Smooth muscle cell of the brain vasculature (primary cell): Measurements from ENCODE around the gene AFAP1.
A peak's percentile ranks its signal among the peaks of the same experiment; 100 is the strongest.

Experiments used
- DNase-seq: peaks from one replicate; pipeline ENCODE4 v3.0.0-alpha.2; 2012; ENCODE audit warnings: low read depth, low spot score

Gene AFAP1

DNA sequence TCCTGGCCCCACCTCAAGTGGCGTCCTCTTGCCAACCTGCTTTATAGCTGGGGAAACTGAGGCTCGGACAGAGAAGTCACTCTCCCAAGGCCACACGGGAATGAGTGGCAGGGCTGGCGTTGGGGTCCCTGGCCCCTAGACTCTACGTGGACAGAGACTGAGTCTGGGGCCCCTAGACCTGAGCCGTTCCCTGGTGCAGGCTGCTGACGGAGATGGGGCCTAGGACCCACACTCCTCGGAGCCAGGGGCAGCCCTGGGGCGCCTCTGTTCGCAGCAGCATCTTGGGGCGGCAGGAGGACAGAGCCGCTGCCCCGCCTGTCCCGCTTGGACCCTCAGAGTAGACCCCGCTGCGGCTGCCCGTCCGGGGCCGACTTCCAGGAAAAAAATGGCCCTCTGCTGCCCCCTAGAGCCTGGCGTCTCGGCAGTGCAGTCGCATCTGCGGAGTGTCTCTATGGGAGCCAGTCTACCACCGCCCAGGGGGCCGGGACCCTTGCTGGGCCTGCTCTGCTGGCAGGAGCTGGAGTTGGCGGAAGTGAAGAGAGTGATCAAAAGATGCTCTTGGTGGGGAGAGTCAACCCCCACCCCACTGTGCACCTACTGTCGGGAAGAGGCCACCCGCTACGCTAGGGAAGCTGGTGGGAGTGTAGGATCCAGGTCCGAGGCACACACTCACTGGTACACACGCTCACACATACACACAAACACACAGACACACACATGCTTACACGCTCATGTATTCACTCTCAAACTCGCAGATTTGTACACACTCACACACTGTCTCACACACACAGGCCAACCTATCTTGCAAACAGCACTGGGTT, 220.1 kb downstream of the AFAP1 start:
- DNase-seq = no peak

DNA sequence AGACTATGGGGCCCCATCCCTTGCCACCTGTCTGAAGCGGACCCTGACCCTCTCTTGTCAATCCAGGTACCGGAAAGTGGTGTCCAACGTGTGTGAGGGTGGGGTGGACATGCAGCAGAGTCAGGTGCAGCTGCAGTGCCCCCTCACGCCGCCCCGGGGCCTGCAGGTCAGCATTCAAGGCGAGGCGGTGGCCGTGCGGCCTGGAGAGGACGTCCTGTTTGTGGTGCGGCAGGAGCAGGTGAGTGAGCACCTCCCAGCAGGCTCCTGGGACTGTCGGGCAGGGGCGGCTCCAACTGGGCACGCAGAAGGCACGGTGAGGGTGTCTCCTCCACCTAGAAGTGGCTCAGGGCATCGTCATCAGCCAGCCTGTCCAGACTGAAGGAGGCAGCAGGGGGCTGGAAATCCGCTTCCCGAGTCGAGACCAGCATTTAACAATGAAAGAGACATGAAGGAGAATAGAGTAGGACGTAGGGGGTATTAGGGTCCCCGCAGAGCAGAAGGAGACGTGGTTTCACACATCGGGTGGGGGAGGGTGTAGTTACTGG, 221.6 kb downstream of the AFAP1 start:
- DNase-seq = no peak

DNA sequence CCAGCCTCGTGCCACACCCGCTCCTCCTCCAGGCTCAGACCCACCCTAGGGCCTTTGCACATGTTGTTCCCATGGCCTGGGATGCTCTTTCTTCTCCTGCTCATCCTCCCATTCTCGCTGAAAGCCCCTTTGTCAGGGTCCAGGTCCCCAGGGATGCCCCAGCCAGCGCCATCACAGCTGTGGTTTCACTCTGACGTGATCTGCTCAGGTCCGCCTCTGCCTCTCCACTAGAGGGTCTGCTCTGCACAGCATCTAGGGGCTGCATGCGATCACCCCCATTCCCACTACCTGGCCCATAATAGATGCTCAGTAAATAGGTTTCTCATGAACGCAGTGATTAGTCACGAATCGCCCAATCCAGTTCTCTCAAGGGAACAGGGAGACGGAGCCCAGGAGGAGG, 222.5 kb downstream of the AFAP1 start:
- no peak for DNase-seq

DNA sequence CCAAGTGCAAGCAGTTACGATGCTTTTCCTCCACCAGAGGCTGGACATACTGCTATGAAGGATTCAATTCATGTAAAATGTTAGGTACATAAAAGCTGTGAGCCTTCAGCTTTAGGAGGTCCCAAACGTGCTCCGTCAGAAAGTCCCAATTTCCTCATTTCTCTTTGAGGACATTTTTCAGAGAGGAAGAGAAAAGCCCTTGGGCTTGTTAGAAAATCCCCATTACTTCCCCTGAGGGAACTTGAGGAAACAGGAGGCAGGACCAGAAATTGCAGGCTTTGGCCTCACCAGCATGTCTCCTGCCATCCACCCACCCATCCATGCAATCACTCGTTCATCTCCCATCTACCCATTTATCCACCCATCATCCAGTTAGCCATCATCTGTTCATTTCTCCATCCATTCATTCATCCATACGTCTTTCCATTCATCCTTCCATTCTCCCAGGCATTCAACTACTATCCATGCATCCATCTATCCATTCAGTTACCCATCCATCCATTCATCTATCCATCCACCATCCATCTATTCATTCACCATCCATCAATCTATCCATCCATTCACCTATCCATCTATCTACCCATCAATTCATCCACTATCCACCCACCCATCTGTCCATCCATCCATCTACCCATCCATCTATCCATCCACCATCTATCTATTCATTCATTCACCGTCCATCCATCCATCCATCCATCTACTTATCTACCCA, 223.5 kb downstream of the AFAP1 start:
- no peak for DNase-seq

DNA sequence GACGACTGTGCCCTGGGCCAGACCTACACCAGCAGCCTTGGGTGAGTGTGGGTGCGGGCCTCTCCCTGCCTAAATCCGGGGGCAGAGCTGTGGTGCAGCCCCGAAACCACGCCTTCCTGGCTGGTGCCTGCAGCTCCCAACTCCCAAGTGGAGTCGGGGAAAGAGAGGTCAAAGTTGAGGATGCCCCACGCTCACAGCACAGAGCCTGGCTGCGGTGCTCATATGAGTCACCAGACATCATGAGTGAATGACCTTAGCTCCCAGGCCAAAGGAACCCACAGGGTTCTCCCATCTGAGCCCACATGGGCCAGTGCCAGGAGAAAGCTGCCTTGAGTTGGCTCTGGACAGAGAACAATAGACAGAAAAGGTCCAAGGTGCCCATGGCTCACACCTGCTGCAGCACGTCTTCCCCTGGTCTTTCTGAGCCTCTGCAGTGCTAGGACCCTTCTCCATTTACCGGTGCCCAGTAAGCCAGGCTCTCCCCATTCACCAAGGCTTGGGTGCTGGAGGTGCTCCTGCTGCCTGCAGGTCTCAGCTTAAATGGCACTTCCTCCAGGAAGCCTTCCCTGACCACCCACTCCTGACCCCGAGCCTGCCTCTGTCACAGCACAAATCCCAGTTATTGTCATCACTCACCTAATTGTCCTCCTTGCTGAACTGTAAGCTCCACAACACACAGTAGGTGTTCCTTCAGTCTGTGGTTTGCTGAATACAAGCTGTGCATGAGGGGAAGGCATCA, 224.2 kb downstream of the AFAP1 start:
- no peak for DNase-seq

GRCh38 chr4:7714738-7715137, 224.9 kb downstream of the AFAP1 start:
- DNase-seq = no peak

- DNase-seq = no peak
Observed at GRCh38 chr4:7714176-7714575, 225.5 kb downstream of the AFAP1 start.

GRCh38 chr4:7713757-7714156, 225.9 kb downstream of the AFAP1 start:
- DNase-seq = no peak

DNA sequence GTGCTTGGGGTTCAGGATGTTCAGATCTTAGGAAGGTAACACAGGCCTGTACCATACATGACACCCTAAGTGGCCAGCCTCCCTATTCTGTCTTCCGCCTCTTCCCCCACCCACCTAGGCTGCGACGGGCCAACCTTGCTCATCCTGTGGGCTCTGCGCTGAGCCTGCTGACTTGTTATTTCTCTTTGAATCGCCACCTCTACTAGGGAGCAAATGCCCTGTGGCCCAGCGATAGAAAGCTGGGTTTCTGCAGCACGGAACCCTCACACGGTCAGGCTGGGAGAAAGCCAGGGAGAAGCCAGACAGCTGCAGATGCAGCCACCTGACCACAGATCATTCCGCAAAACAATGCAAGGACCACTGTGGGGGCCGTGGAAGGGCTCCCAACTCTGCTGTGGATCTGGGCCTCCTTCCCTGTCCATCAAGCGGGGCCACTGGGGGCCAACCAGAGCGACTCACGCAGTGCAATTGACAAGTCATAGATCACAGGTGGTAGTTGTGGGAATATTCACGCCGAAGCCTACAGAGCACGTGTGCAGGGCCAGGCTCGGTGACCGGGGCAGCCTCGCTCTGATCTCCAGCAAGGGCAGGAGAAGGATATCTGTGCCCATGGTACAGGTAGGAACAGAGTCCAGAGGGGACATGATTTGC, 227.5 kb downstream of the AFAP1 start:
- DNase-seq = no peak

- no peak for DNase-seq
Observed at GRCh38 chr4:7711307-7711963, 228.2 kb downstream of the AFAP1 start.

DNA sequence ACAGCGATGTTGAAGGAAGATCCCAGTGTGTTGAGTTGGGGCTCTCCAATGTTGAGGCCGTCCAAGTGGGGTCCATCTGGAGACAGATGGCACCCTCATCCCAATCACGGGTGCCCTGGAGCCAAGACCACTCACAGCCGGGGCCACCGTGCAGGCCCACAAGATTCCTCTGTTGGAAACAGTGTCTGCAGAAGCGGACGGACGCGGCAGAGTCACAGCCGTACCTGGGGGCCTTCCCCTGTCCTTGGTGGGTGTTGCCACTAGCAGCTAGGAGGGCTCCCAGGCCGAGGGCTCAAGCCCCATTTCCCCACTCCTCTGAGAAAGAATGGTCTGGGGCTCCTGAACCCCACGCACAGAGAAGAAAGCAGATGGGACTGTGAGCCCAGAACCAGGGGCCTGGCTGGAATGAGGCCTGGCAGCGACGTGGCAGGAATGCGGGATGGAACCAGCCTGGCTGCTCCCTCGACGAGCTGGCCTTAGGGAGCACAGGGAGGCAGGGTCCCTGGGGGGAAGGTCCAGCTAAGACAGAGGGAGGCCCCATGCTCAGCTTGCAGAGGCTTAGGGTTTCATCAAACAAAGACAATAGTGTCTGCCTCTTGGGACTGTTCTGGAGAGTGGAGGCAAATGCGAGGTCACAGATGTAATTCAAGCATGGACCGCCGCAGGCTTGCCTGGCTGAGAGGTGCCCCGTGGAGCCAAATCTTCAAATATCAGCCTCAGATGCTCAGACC, 228.9 kb downstream of the AFAP1 start:
- no peak for DNase-seq

DNA sequence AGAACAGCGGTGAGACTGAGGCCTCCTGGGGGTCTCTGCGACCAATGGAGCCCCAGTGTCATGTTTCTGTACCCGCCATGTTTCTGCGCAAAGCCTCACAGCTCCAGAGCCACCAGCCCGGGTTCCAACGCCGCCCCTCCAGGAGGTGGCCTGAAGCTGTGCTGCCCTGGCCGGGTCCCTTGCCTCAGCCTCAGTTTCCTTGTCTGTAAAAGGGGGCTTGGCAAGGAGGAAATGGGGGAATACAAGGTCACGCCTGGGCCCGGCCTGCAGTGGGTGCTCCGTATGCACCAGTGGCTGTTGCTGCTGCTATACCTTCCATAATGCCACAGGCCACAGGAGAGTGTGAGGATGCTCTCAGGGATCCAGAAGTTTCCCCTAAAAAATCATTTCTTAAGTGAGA, 229.5 kb downstream of the AFAP1 start:
- no peak for DNase-seq

DNA sequence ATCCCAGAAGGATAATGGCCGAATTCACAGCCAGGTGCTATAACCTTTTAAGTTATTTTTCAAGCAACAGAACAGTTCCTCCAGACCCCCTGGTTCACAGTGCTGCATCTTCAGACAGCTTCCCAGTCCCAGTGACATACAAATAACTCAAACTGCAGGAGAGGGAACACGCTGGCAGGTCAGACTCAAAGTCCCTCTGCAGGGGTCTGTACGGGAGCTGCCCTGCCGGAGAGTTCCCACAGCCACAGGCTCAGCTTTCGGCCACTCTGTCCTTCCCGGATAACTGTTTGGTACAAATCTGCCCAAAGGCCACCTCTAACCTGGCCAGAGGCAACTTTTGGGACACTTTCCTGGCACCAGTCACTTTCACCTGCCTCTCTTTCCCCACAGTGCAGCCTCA, 230.2 kb downstream of the AFAP1 start:
- peak; percentile 51 for DNase-seq

- peak; percentile 57 for DNase-seq
Observed at GRCh38 chr4:7708981-7709380, 230.7 kb downstream of the AFAP1 start.
